ENCODE results near the gene KRT77.

DNA sequence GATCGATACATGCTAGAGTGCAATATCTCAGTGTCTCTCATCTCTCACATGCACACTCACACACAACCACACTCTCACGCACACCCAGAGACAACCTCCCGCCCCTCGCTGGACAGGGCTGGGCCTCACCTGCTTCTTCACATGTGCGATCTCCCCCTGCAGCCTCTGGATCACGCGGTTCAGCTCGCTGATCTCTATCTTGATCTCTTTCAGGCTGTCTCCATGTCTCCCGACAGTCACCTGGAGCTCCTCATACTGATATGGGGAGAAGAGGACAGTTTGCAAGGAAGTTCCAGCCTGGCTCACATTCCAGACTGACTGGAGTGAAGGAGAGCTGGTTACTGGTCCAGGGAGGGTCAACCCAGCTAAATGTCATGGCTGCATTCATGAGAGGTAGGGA lies 55.7 kb downstream of the KRT77 start:
- TF ChIP-seq, protein P1, sequence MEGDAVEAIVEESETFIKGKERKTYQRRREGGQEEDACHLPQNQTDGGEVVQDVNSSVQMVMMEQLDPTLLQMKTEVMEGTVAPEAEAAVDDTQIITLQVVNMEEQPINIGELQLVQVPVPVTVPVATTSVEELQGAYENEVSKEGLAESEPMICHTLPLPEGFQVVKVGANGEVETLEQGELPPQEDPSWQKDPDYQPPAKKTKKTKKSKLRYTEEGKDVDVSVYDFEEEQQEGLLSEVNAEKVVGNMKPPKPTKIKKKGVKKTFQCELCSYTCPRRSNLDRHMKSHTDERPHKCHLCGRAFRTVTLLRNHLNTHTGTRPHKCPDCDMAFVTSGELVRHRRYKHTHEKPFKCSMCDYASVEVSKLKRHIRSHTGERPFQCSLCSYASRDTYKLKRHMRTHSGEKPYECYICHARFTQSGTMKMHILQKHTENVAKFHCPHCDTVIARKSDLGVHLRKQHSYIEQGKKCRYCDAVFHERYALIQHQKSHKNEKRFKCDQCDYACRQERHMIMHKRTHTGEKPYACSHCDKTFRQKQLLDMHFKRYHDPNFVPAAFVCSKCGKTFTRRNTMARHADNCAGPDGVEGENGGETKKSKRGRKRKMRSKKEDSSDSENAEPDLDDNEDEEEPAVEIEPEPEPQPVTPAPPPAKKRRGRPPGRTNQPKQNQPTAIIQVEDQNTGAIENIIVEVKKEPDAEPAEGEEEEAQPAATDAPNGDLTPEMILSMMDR (conservative IDR thresholded peaks at IDR 0.05; ENCODE audit: low read length): no peak
- TF ChIP-seq EZH2phosphoT487 (IDR thresholded peaks at IDR 0.05; ENCODE audit: borderline replicate concordance, low read depth, low read length): no peak

Data from OCI-LY7 (cell line).